Activated CD4-positive, alpha-beta memory T cell treated with anti-CD3 and anti-CD28 coated beads, Interleukin-2, amount 10 ng/mL, durations not matched to agents 7 days and 5 days (primary cell): ENCODE measurements around the gene TNS3. TPM values are rescaled to one million over a fixed set of nuclear protein-coding genes. Genes with fewer than 3 reads are reported as not detected.

Experiments
- CTCF ChIA-PET: fragments of 350-600 bp; sonication (Branson Sonifier 250); formaldehyde crosslinking; loops from one replicate; lab custom pipeline; 2021; ENCODE audit warnings: antibody characterized with exemption, inconsistent platforms; lab: Charles Lee
- POLR2A ChIA-PET: fragments of 350-600 bp; sonication (Branson Sonifier 250); formaldehyde crosslinking; loops from one replicate; lab custom pipeline; 2021; ENCODE audit warnings: antibody characterized with exemption; lab: Charles Lee
- DNase-seq: peaks from one replicate; pipeline ENCODE4 v3.0.0-alpha.2; 2020
- H3K27ac Mint-ChIP-seq: one replicate; pipeline ENCODE4 v1.8.0; 2021; ENCODE audit warnings: mild to moderate bottlenecking, mixed read lengths
- H3K27me3 Mint-ChIP-seq: one replicate; pipeline ENCODE4 v1.8.0; 2021; ENCODE audit warnings: mixed read lengths
- H3K36me3 Mint-ChIP-seq: one replicate; pipeline ENCODE4 v1.8.0; 2021; ENCODE audit warnings: low read depth, mixed read lengths
- H3K4me1 Mint-ChIP-seq: one replicate; pipeline ENCODE4 v1.8.0; 2021; ENCODE audit warnings: mixed read lengths
- H3K4me3 Mint-ChIP-seq: one replicate; pipeline ENCODE4 v1.8.0; 2021; ENCODE audit warnings: mild to moderate bottlenecking, mixed read lengths
- H3K9me3 Mint-ChIP-seq: one replicate; pipeline ENCODE4 v1.8.0; 2021; ENCODE audit warnings: mixed read lengths
- total RNA-seq, 2 experiments: library from RNA; stranded (reverse); gene quantifications; one replicate each; pipeline ENCODE4 v1.2.3, GENCODE V29; 2021

TNS3 gene
- total RNA-seq, 2 experiments from 2014 or later, result 0.15 to 0.18 TPM

GRCh38 chr7:47367369-47367768, 214.5 kb downstream of the TNS3 start:
- H3K4me1 Mint-ChIP-seq, result no peaks in the 10 kb centered on the region
- H3K36me3 Mint-ChIP-seq, result no peaks in the 10 kb centered on the region
- ChIA-PET POLR2A (no interaction called here), CTCF (no interaction called here)
- no peak overlapping the region for H3K27ac Mint-ChIP-seq
- no peak for DNase-seq
- H3K9me3 Mint-ChIP-seq, result peaks cover 7% of the 10 kb centered on the region
- no peaks in the 10 kb centered on the region for H3K27me3 Mint-ChIP-seq
- no peak overlapping the region for H3K4me3 Mint-ChIP-seq

GRCh38 chr7:47366960-47367359, 215.0 kb downstream of the TNS3 start:
- POLR2A ChIA-PET, result no interaction called here
- no peaks in the 10 kb centered on the region for H3K36me3 Mint-ChIP-seq
- DNase-seq, result no peak
- CTCF ChIA-PET, result no interaction called here
- no peaks in the 10 kb centered on the region for H3K4me1 Mint-ChIP-seq
- H3K9me3 Mint-ChIP-seq, result peaks cover 7% of the 10 kb centered on the region
- no peak overlapping the region for H3K27ac Mint-ChIP-seq
- no peak overlapping the region for H3K4me3 Mint-ChIP-seq
- H3K27me3 Mint-ChIP-seq, result no peaks in the 10 kb centered on the region

GRCh38 chr7:47366211-47366610, 215.7 kb downstream of the TNS3 start:
- CTCF ChIA-PET, result no interaction called here
- no peak for DNase-seq
- no peaks in the 10 kb centered on the region for H3K27me3 Mint-ChIP-seq
- H3K27ac Mint-ChIP-seq, result no peak overlapping the region
- peaks cover 7% of the 10 kb centered on the region for H3K9me3 Mint-ChIP-seq
- POLR2A ChIA-PET, result no interaction called here
- no peak overlapping the region for H3K4me3 Mint-ChIP-seq
- H3K4me1 Mint-ChIP-seq, result no peaks in the 10 kb centered on the region
- H3K36me3 Mint-ChIP-seq, result no peaks in the 10 kb centered on the region

GRCh38 chr7:47362984-47363383, 218.9 kb downstream of the TNS3 start:
- Mint-ChIP-seq H3K9me3 (peaks cover 3% of the 10 kb centered on the region), H3K4me3 (no peak overlapping the region)
- POLR2A ChIA-PET, result no interaction called here

GRCh38 chr7:47361746-47362215, 220.1 kb downstream of the TNS3 start:
- H3K9me3 Mint-ChIP-seq, result no peaks in the 10 kb centered on the region
- H3K27me3 Mint-ChIP-seq, result no peaks in the 10 kb centered on the region
- no peaks in the 10 kb centered on the region for H3K36me3 Mint-ChIP-seq
- H3K4me1 Mint-ChIP-seq, result no peaks in the 10 kb centered on the region
- ChIA-PET POLR2A (no interaction called here), CTCF (no interaction called here)
- H3K27ac Mint-ChIP-seq, result no peak overlapping the region
- no peak overlapping the region for H3K4me3 Mint-ChIP-seq
- DNase-seq, result no peak

More at GRCh38 chr7:47362984-47363383, 218.9 kb downstream of the TNS3 start:
- no peaks in the 10 kb centered on the region for H3K27me3 Mint-ChIP-seq
- CTCF ChIA-PET, result no interaction called here
- H3K27ac Mint-ChIP-seq, result no peak overlapping the region
- H3K36me3 Mint-ChIP-seq, result no peaks in the 10 kb centered on the region
- DNase-seq, result no peak
- H3K4me1 Mint-ChIP-seq, result no peaks in the 10 kb centered on the region

- no peaks in the 10 kb centered on the region for H3K36me3 Mint-ChIP-seq
- H3K9me3 Mint-ChIP-seq, result no peaks in the 10 kb centered on the region
- DNase-seq, result no peak
- no peak overlapping the region for H3K27ac Mint-ChIP-seq
- POLR2A ChIA-PET, result no interaction called here
- CTCF ChIA-PET, result no interaction called here
- no peaks in the 10 kb centered on the region for H3K27me3 Mint-ChIP-seq
- no peak overlapping the region for H3K4me3 Mint-ChIP-seq
- H3K4me1 Mint-ChIP-seq, result no peaks in the 10 kb centered on the region
Observed at GRCh38 chr7:47361236-47361635, 220.7 kb downstream of the TNS3 start.

GRCh38 chr7:47360301-47360900, 221.5 kb downstream of the TNS3 start:
- Mint-ChIP-seq H3K36me3 (no peaks in the 10 kb centered on the region), H3K27me3 (no peaks in the 10 kb centered on the region), H3K27ac (no peak overlapping the region), H3K4me3 (no peak overlapping the region), H3K4me1 (no peaks in the 10 kb centered on the region), H3K9me3 (no peaks in the 10 kb centered on the region)
- POLR2A ChIA-PET, result no interaction called here
- CTCF ChIA-PET, result no interaction called here
- DNase-seq, result no peak

GRCh38 chr7:47358944-47359588, 222.8 kb downstream of the TNS3 start:
- DNase-seq, result no peak
- Mint-ChIP-seq H3K4me3 (no peak overlapping the region), H3K27me3 (no peaks in the 10 kb centered on the region), H3K27ac (no peak overlapping the region), H3K36me3 (no peaks in the 10 kb centered on the region), H3K9me3 (no peaks in the 10 kb centered on the region), H3K4me1 (no peaks in the 10 kb centered on the region)
- CTCF ChIA-PET, result no interaction called here
- POLR2A ChIA-PET, result no interaction called here

- ChIA-PET CTCF (no interaction called here), POLR2A (no interaction called here)
- Mint-ChIP-seq H3K27ac (no peak overlapping the region), H3K4me3 (no peak overlapping the region), H3K27me3 (no peaks in the 10 kb centered on the region), H3K9me3 (no peaks in the 10 kb centered on the region), H3K4me1 (no peaks in the 10 kb centered on the region), H3K36me3 (no peaks in the 10 kb centered on the region)
- no peak for DNase-seq
Observed at GRCh38 chr7:47358357-47358756, 223.6 kb downstream of the TNS3 start.

GRCh38 chr7:47357863-47358262, 224.0 kb downstream of the TNS3 start:
- H3K27me3 Mint-ChIP-seq, result no peaks in the 10 kb centered on the region
- H3K9me3 Mint-ChIP-seq, result no peaks in the 10 kb centered on the region
- H3K4me1 Mint-ChIP-seq, result no peaks in the 10 kb centered on the region
- no peak overlapping the region for H3K4me3 Mint-ChIP-seq
- DNase-seq, result no peak
- no peaks in the 10 kb centered on the region for H3K36me3 Mint-ChIP-seq
- ChIA-PET CTCF (no interaction called here), POLR2A (no interaction called here)
- H3K27ac Mint-ChIP-seq, result no peak overlapping the region

GRCh38 chr7:47357361-47357760, 224.6 kb downstream of the TNS3 start:
- no peaks in the 10 kb centered on the region for H3K36me3 Mint-ChIP-seq

GRCh38 chr7:47356261-47356660, 225.7 kb downstream of the TNS3 start:
- ChIA-PET POLR2A (no interaction called here), CTCF (no interaction called here)
- Mint-ChIP-seq H3K27ac (no peak overlapping the region), H3K4me1 (no peaks in the 10 kb centered on the region), H3K9me3 (no peaks in the 10 kb centered on the region), H3K4me3 (no peak overlapping the region), H3K36me3 (no peaks in the 10 kb centered on the region), H3K27me3 (no peaks in the 10 kb centered on the region)
- DNase-seq, result no peak

More at GRCh38 chr7:47357361-47357760, 224.6 kb downstream of the TNS3 start:
- no peak overlapping the region for H3K4me3 Mint-ChIP-seq
- ChIA-PET CTCF (no interaction called here), POLR2A (no interaction called here)
- no peak for DNase-seq
- H3K27ac Mint-ChIP-seq, result no peak overlapping the region
- no peaks in the 10 kb centered on the region for H3K27me3 Mint-ChIP-seq
- H3K4me1 Mint-ChIP-seq, result no peaks in the 10 kb centered on the region
- no peaks in the 10 kb centered on the region for H3K9me3 Mint-ChIP-seq

- H3K36me3 Mint-ChIP-seq, result no peaks in the 10 kb centered on the region
- no peaks in the 10 kb centered on the region for H3K4me1 Mint-ChIP-seq
- ChIA-PET CTCF (no interaction called here), POLR2A (no interaction called here)
- DNase-seq, result no peak
- no peak overlapping the region for H3K27ac Mint-ChIP-seq
- H3K4me3 Mint-ChIP-seq, result no peak overlapping the region
- no peaks in the 10 kb centered on the region for H3K27me3 Mint-ChIP-seq
- H3K9me3 Mint-ChIP-seq, result no peaks in the 10 kb centered on the region
Observed at GRCh38 chr7:47355684-47356083, 226.2 kb downstream of the TNS3 start.
